HG02970 (cell line): Measurements from ENCODE around the gene MRS2.
"Not testable (repeated sequence)": the region's sequence is repeated elsewhere in the genome, so short reads cannot be mapped to it uniquely, and the experiment has no call there.

Experiments used
- ATAC-seq: cut with Tn5 transposase; IDR thresholded peaks from one replicate; pipeline ENCODE4 v1.9.1; 2021; ENCODE audit warnings: mild to moderate bottlenecking, moderate library complexity, moderate number of reproducible peaks; ENCODE audit not compliant: unreplicated experiment, low FRiP score

MRS2 gene

GRCh38 chr6:24402697-24403500, at the start of gene MRS2:
Gene MRS2 (plus strand): TSS chr6:24402936. CDS start chr6:24403047, 111 bp downstream.
- peak; percentile 92 for ATAC-seq

- ATAC-seq: no peak
Measured at GRCh38 chr6:24353861-24354260, 48.9 kb upstream of the MRS2 start.

GRCh38 chr6:24355393-24355792, 47.3 kb upstream of the MRS2 start:
- ATAC-seq: no peak

GRCh38 chr6:24356310-24356973, 46.3 kb upstream of the MRS2 start:
- ATAC-seq: no peak

DNA sequence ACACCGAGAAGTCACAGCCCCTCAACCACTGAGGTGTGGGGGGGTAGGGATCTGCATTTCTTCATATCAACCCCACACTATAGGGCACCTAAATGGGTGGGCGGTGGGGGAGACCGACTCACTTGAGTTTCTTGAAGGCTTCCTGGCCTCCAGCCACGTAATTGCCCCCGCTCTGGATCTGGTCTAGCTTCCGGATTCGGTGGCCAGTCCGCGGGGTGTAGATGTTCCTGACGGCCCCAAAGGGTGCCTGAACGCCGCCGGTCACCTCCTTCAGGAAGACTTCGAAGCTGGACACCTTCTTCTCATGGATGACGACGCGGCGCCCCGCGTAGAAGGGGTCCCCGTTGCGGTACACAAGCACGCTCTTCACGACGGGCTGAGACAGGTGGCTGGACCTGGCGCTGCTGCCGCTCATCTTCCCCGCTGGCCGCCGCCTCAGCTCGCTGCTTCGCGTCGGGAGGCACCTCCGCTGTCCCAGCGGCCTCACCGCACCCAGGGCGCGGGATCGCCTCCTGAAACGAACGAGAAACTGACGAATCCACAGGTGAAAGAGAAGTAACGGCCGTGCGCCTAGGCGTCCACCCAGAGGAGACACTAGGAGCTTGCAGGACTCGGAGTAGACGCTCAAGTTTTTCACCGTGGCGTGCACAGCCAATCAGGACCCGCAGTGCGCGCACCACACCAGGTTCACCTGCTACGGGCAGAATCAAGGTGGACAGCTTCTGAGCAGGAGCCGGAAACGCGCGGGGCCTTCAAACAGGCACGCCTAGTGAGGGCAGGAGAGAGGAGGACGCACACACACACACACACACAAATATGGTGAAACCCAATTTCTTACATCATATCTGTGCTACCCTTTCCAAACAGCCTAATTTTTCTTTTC, 45.2 kb upstream of the MRS2 start, which contains the start of gene DCDC2:
Gene DCDC2 (minus strand): TSS at position 724 of the 883 bp plus-strand sequence. CDS start 309 bp downstream, at position 415.
- ATAC-seq: no peak

- no peak for ATAC-seq
Measured at GRCh38 chr6:24358219-24358821, 44.4 kb upstream of the MRS2 start.

DNA sequence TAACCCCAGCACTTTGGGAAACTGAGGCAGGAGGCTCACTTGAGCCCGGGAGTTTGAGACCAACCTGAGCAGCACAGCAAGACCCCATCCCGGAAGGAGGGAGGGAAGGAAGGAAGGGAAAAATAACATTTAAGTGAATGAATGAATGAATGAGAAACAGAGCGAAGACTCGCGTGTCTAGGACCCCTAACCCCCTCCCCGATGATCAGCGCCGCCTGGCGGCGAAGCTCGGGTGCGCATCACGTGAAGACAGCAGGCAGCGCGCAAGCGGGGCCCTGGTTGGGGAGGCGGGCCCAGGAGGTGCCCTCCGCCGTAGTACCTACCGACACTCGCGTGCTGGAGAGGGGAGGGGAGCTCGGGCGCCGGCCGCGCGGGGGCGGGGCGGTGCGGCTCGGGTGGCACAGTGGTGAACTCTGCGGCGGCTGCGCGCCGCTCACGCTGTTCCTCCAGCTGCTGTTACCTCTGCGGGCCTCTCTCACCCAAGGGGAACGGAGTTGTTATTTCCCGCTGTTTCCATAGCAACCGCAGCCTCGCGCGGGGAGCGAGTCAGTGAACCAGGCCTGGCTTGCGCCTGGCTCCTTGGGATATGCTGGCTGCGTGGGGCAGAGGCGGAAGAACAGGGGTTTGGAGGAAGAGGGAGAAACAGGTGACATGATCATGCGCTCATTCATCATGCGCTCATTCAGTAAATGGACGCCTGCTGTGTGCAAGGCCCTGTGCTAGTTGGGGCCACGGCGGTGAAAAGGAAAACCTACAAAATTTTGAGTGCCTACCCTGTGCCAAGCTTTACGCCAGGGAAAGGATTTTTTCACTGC, 42.9 kb upstream of the MRS2 start:
- ATAC-seq: peak; percentile 84

GRCh38 chr6:24362363-24362762, 40.4 kb upstream of the MRS2 start:
- not testable (repeated sequence) for ATAC-seq

- not testable (repeated sequence) for ATAC-seq
Measured at GRCh38 chr6:24365103-24365633, 37.6 kb upstream of the MRS2 start.

DNA sequence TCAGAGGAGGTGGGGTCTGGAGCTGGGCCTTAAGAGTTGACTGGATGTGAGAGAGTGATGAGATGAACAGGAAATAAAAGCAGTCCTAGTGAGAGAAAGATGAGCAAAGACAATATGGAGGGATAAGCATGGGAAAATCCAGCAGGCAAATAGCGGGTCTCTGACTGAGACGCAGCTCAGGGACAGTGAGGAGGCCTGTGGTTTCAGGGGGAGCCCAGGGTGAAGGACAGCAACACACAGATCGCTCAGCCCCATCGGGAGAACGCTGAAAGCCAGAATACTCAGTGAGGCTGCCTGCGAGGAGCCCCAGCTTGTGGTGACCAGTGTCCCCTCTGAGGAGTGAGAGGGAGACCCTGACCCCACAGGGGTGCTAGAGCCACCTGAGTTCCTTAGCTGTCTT, 28.1 kb upstream of the MRS2 start:
- no peak for ATAC-seq

- no peak for ATAC-seq
Measured at GRCh38 chr6:24376871-24377270, 25.9 kb upstream of the MRS2 start.

DNA sequence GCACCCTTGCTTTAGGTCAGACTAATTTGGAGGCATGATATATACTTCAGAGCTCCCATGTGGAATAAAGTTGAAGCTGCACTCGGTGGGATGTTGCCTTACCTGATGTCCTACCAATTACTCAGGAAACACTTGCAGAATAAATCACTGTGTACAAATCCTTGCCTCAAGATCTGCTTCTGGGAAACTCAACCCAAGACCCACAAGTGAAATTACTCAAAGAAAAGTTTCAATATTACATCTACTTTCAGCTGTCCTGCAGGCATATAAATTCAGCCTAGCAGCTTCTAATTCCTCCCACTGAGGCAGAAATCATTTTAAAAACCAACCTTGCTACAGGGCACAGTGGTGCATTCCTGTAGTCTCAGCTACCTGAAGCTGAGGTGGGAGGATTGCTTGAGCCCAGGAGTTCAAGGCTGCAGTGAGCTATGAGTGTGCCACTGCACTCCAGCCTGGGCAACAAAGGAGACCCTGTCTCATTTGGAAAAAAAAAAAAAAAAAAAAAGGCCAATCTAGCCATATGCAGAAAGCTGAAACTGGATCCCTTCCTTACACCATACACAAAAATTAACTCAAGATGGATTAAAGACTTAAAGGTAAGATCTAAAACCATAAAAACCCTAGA, 24.2 kb upstream of the MRS2 start:
- no peak for ATAC-seq

DNA sequence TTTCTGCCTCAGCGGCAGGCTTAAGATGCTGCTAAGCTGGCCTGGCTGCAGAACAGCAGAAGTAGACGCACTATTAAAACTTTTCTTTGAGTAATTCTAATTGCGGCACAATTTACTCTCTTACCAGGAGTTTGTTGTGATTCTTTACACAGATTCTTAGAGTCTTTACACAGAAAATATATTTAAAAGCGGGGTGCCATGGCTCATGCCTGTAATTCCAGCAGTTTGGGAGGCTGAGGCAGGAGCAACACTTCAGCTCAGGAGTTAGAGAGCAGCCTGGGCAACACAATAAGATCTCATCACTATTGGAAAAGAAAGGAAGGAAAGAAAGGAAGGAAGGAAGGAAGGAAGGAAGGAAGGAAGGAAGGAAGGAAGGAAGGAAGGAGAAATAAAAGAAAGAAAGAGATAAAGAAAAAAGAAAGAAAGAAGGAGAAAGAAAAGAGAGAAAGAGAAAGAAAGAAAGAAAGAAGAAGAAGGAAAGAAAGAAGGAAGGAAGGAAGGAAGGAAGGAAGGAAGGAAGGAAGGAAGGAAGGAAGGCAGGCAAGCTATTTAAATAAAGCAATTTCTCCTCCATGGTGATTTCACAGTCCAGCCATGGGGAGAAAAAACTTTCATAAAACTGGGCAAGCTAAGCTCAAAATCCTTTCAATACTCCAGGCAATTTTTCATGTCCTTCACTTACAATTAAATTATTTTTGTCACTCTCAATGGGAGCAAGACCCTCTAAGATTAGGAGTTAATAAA, 21.1 kb upstream of the MRS2 start:
- no peak for ATAC-seq

GRCh38 chr6:24382220-24382540, 20.6 kb upstream of the MRS2 start:
- no peak for ATAC-seq

GRCh38 chr6:24382891-24383494, 19.7 kb upstream of the MRS2 start:
- not testable (repeated sequence) for ATAC-seq

DNA sequence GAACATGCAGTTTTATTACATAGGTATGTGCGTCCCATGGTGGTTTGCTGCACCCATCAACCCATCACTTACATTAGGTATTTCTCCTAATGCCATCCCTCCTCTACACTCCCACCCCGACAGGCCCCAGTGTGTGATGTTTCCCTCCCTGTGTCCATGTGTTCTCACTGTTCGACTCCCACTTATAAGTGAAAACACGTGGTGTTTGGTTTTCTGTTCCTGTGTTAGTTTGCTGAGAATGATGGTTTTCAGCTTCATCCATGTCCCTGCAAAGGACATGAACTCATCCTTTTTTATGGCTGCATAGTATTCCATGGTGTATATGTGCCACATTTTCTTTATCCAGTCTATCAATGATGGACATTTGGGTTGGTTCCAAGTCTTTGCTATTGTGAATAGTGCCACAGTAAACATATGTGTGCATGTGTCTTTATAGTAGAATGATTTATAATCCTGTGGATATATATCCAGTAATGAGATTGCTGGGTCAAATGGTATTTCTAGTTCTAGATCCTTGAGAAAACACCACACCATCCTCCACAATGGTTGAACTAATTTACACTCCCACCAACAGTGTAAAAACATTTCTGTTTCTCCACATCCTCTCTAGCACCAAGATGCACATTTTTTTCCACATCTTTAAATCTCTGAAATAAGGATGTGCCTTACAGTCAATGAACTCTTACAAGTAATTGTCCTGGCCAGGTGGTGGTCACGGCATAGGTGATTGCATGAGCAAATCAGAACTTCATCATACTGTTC, 18.2 kb upstream of the MRS2 start:
- not testable (repeated sequence) for ATAC-seq
